GM23338 (cell line): ENCODE data around the gene OR51G1. TPM values are rescaled to one million over a fixed set of nuclear protein-coding genes. Genes with fewer than 3 reads are reported as not detected.

Experiments used
- ATAC-seq: fragments of 200-7000 bp; cut with Tn5 transposase; 3 replicates; pipeline ENCODE4 v1.9.1; 2020
- DNase-seq: peaks from one replicate; pipeline ENCODE4 v3.0.0-alpha.2; 2015; ENCODE audit warnings: low spot score
- H2AFZ ChIP-seq: fragments of 200-600 bp; sonication (generic); 2 replicates; pipeline ENCODE4 v1.8.0; 2016; ENCODE audit warnings: antibody characterized with exemption, mild to moderate bottlenecking, moderate library complexity
- H3F3A ChIP-seq: fragments of 200-600 bp; sonication (generic); replicated peaks from 2 replicates; pipeline ENCODE4 v1.8.0; 2017; ENCODE audit warnings: antibody characterized with exemption, mixed run types, low read depth
- H3K27ac ChIP-seq: fragments of 200-600 bp; sonication (generic); 2 replicates; pipeline ENCODE4 v1.6.1; 2016; ENCODE audit warnings: low read depth
- H3K27me3 ChIP-seq: fragments of 200-600 bp; sonication (generic); 2 replicates; pipeline ENCODE4 v1.8.0; 2016; ENCODE audit warnings: mild to moderate bottlenecking, mixed run types, moderate library complexity; ENCODE audit not compliant: insufficient read depth
- H3K36me3 ChIP-seq: fragments of 200-600 bp; sonication (generic); 2 replicates; pipeline ENCODE4 v1.8.0; 2016; ENCODE audit warnings: mild to moderate bottlenecking; ENCODE audit not compliant: insufficient read depth
- H3K4me1 ChIP-seq: fragments of 200-600 bp; sonication (generic); 2 replicates; pipeline ENCODE4 v1.8.0; 2016; ENCODE audit warnings: mild to moderate bottlenecking, moderate library complexity; ENCODE audit not compliant: insufficient read depth
- H3K4me2 ChIP-seq: fragments of 200-600 bp; sonication (generic); 2 replicates; pipeline ENCODE4 v1.7.1; 2017; ENCODE audit warnings: mixed run types
- H3K4me3 ChIP-seq: fragments of 200-600 bp; sonication (generic); 2 replicates; pipeline ENCODE4 v1.6.1; 2016; ENCODE audit warnings: mixed run types
- H3K79me2 ChIP-seq: fragments of 200-600 bp; sonication (generic); replicated peaks from 2 replicates; pipeline ENCODE4 v1.8.0; 2017; ENCODE audit warnings: mild to moderate bottlenecking; ENCODE audit not compliant: insufficient read depth
- H3K9me2 ChIP-seq: fragments of 200-600 bp; sonication (generic); 2 replicates; pipeline ENCODE4 v1.8.0; 2017; ENCODE audit not compliant: insufficient read depth
- H4K20me1 ChIP-seq: fragments of 200-600 bp; sonication (generic); replicated peaks from 2 replicates; pipeline ENCODE4 v1.8.0; 2017; ENCODE audit warnings: mild to moderate bottlenecking; ENCODE audit not compliant: insufficient read depth
- H3K27ac Mint-ChIP-seq: 2 replicates; pipeline ENCODE4 v1.8.0; 2020; ENCODE audit warnings: inconsistent platforms, mild to moderate bottlenecking, moderate library complexity, mixed read lengths
- H3K27me3 Mint-ChIP-seq: 3 replicates; pipeline ENCODE4 v1.8.0; 2022; ENCODE audit warnings: low read depth, mild to moderate bottlenecking, moderate library complexity, mixed read lengths, inconsistent platforms; ENCODE audit not compliant: insufficient read depth, poor library complexity
- H3K36me3 Mint-ChIP-seq: 3 replicates; pipeline ENCODE4 v1.8.0; 2021; ENCODE audit warnings: low read depth, mild to moderate bottlenecking, inconsistent platforms, moderate library complexity, mixed read lengths
- H3K4me1 Mint-ChIP-seq: 3 replicates; pipeline ENCODE4 v1.8.0; 2020; ENCODE audit warnings: mild to moderate bottlenecking, inconsistent platforms, mixed read lengths
- H3K4me3 Mint-ChIP-seq: 3 replicates; pipeline ENCODE4 v1.8.0; 2021; ENCODE audit warnings: moderate library complexity, mild to moderate bottlenecking, inconsistent platforms, mixed read lengths
- H3K9me3 Mint-ChIP-seq: 3 replicates; pipeline ENCODE4 v1.8.0; 2020; ENCODE audit warnings: moderate library complexity, mild to moderate bottlenecking, inconsistent platforms, mixed read lengths
- CREB1 ChIP-seq: fragments of 250-450 bp; sonication (Bioruptor Pico); IDR thresholded peaks from 2 replicates; pipeline ENCODE4 v1.5.0; 2020; ENCODE audit warnings: low read depth, mild to moderate bottlenecking, moderate library complexity
- EZH2 ChIP-seq: fragments of 200-600 bp; sonication (generic); IDR thresholded peaks from one replicate; pipeline ENCODE4 v1.8.0; 2017; ENCODE audit warnings: antibody characterized with exemption, mild to moderate bottlenecking, low read depth; ENCODE audit not compliant: unreplicated experiment
- EZH2phosphoT487 ChIP-seq: fragments of 200-600 bp; sonication (generic); IDR thresholded peaks from one replicate; pipeline ENCODE4 v1.8.1; 2018; ENCODE audit warnings: antibody characterized with exemption; ENCODE audit not compliant: unreplicated experiment
- JUNB ChIP-seq: IDR thresholded peaks from one replicate; pipeline ENCODE4 v1.6.1; 2016; ENCODE audit warnings: antibody characterized with exemption; ENCODE audit not compliant: unreplicated experiment
- NANOG ChIP-seq: IDR thresholded peaks from 2 replicates; pipeline ENCODE4 v1.6.1; 2016; ENCODE audit warnings: antibody characterized with exemption, borderline replicate concordance
- POLR2AphosphoS5 ChIP-seq: IDR thresholded peaks from 2 replicates; pipeline ENCODE4 v1.6.1; 2016; ENCODE audit warnings: antibody characterized with exemption, low read depth
- STAT1 ChIP-seq: IDR thresholded peaks from one replicate; pipeline ENCODE4 v1.6.1; 2016; ENCODE audit warnings: antibody characterized with exemption; ENCODE audit not compliant: unreplicated experiment
- ZNF114 ChIP-seq: fragments of 250-450 bp; sonication (Bioruptor Pico); IDR thresholded peaks from 2 replicates; pipeline ENCODE4 v1.5.0; 2020; ENCODE audit warnings: mild to moderate bottlenecking, moderate library complexity
- ZNF331 ChIP-seq: fragments of 250-450 bp; sonication (Bioruptor Pico); IDR thresholded peaks from 2 replicates; pipeline ENCODE4 v1.5.0; 2020; ENCODE audit warnings: low read depth, mild to moderate bottlenecking, moderate library complexity
- polyA plus RNA-seq: library from polyadenylated mRNA; unstranded; fragments of >200 nt; fragmentation: Nextera tagmentation; extraction: Ambion mirVana; gene quantifications from 2 replicates; pipeline ENCODE4 v1.2.1, GENCODE V29; 2016
- total RNA-seq: library from RNA; depleted of rRNA; stranded (reverse); fragments of >200 nt; shearing (Covaris generic); gene quantifications from 2 replicates; pipeline ENCODE4 v1.2.3, GENCODE V29; 2014
- TF ChIP-seq, protein P1 (sequence below): IDR thresholded peaks from one replicate; pipeline ENCODE4 v1.6.1; 2018; ENCODE audit warnings: antibody characterized with exemption; ENCODE audit not compliant: unreplicated experiment
- TF ChIP-seq, protein P2 (sequence below), 2 experiments: fragments of 200-600 bp in 1 of 2; sonication (generic) in 1 of 2; conservative IDR thresholded peaks; 2 replicates each; pipeline versions ENCODE4 v1.5.1 to v1.6.1; 2016 to 2017; ENCODE audit warnings: antibody characterized with exemption in 2 of 2, low read depth in 2 of 2, mild to moderate bottlenecking in 2 of 2, moderate library complexity in 1 of 2
- TF ChIP-seq, protein P3 (sequence below): fragments of 250-450 bp; sonication (Bioruptor Pico); IDR thresholded peaks from 2 replicates; pipeline ENCODE4 v1.5.0; 2020; ENCODE audit warnings: mild to moderate bottlenecking, moderate library complexity
- TF ChIP-seq, protein P4 (sequence below): IDR thresholded peaks from 2 replicates; pipeline ENCODE4 v1.6.1; 2016; ENCODE audit warnings: antibody characterized with exemption

The OR51G1 gene
- total and polyA plus RNA-seq, 2 experiments from 2014 or later = not detected

DNA sequence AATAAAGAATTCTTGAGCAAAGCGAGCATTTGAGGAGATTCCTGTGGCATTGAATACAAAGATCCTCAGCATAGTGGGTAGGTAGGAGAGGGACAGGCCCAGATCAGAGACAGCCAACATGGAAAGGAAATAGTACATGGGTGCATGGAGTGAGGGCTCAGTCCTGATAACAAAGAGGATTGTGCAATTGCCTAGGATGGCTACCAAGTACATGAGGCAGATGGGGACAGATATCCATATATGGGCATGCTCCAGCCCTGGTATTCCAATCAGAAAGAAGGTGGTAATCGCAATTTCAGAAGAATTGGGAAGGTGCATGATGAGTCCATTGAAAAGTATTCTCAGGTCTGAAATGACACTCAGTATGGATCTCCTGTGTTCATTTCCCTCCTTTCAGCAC lies 33.9 kb downstream of the OR51G1 start:
- Histone ChIP-seq H3K27ac (no peak overlapping the region), H3F3A (no peaks in the 10 kb centered on the region), H3K4me1 (no peaks in the 10 kb centered on the region), H3K4me3 (no peak overlapping the region), H3K27me3 (no peaks in the 10 kb centered on the region), H3K9me2 (peaks cover 7% of the 10 kb centered on the region), H2AFZ (no peak overlapping the region), H3K79me2 (no peaks in the 10 kb centered on the region), H3K4me2 (no peak overlapping the region), H3K36me3 (no peaks in the 10 kb centered on the region), H4K20me1 (no peaks in the 10 kb centered on the region)
- Mint-ChIP-seq H3K4me1 (no peaks in the 10 kb centered on the region), H3K9me3 (no peaks in the 10 kb centered on the region), H3K27ac (no peak overlapping the region), H3K27me3 (no peaks in the 10 kb centered on the region), H3K4me3 (no peak overlapping the region), H3K36me3 (no peaks in the 10 kb centered on the region)
- DNase-seq = no peak
- ATAC-seq = no peak
- TF ChIP-seq JUNB = no peak
- no peak for TF ChIP-seq EZH2phosphoT487
- TF ChIP-seq, protein P1, sequence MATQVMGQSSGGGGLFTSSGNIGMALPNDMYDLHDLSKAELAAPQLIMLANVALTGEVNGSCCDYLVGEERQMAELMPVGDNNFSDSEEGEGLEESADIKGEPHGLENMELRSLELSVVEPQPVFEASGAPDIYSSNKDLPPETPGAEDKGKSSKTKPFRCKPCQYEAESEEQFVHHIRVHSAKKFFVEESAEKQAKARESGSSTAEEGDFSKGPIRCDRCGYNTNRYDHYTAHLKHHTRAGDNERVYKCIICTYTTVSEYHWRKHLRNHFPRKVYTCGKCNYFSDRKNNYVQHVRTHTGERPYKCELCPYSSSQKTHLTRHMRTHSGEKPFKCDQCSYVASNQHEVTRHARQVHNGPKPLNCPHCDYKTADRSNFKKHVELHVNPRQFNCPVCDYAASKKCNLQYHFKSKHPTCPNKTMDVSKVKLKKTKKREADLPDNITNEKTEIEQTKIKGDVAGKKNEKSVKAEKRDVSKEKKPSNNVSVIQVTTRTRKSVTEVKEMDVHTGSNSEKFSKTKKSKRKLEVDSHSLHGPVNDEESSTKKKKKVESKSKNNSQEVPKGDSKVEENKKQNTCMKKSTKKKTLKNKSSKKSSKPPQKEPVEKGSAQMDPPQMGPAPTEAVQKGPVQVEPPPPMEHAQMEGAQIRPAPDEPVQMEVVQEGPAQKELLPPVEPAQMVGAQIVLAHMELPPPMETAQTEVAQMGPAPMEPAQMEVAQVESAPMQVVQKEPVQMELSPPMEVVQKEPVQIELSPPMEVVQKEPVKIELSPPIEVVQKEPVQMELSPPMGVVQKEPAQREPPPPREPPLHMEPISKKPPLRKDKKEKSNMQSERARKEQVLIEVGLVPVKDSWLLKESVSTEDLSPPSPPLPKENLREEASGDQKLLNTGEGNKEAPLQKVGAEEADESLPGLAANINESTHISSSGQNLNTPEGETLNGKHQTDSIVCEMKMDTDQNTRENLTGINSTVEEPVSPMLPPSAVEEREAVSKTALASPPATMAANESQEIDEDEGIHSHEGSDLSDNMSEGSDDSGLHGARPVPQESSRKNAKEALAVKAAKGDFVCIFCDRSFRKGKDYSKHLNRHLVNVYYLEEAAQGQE = no peak
- TF ChIP-seq POLR2AphosphoS5 = no peak
- no peak for TF ChIP-seq ZNF331
- no peak for TF ChIP-seq CREB1 (CRISPR knock-in tag)
- no peak for TF ChIP-seq NANOG
- no peak for TF ChIP-seq EZH2
- TF ChIP-seq, protein P2, sequence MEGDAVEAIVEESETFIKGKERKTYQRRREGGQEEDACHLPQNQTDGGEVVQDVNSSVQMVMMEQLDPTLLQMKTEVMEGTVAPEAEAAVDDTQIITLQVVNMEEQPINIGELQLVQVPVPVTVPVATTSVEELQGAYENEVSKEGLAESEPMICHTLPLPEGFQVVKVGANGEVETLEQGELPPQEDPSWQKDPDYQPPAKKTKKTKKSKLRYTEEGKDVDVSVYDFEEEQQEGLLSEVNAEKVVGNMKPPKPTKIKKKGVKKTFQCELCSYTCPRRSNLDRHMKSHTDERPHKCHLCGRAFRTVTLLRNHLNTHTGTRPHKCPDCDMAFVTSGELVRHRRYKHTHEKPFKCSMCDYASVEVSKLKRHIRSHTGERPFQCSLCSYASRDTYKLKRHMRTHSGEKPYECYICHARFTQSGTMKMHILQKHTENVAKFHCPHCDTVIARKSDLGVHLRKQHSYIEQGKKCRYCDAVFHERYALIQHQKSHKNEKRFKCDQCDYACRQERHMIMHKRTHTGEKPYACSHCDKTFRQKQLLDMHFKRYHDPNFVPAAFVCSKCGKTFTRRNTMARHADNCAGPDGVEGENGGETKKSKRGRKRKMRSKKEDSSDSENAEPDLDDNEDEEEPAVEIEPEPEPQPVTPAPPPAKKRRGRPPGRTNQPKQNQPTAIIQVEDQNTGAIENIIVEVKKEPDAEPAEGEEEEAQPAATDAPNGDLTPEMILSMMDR (conservative IDR thresholded peaks at IDR 0.05; ENCODE audit: low read depth in 2 of 2) = no peak
- TF ChIP-seq, protein P3, sequence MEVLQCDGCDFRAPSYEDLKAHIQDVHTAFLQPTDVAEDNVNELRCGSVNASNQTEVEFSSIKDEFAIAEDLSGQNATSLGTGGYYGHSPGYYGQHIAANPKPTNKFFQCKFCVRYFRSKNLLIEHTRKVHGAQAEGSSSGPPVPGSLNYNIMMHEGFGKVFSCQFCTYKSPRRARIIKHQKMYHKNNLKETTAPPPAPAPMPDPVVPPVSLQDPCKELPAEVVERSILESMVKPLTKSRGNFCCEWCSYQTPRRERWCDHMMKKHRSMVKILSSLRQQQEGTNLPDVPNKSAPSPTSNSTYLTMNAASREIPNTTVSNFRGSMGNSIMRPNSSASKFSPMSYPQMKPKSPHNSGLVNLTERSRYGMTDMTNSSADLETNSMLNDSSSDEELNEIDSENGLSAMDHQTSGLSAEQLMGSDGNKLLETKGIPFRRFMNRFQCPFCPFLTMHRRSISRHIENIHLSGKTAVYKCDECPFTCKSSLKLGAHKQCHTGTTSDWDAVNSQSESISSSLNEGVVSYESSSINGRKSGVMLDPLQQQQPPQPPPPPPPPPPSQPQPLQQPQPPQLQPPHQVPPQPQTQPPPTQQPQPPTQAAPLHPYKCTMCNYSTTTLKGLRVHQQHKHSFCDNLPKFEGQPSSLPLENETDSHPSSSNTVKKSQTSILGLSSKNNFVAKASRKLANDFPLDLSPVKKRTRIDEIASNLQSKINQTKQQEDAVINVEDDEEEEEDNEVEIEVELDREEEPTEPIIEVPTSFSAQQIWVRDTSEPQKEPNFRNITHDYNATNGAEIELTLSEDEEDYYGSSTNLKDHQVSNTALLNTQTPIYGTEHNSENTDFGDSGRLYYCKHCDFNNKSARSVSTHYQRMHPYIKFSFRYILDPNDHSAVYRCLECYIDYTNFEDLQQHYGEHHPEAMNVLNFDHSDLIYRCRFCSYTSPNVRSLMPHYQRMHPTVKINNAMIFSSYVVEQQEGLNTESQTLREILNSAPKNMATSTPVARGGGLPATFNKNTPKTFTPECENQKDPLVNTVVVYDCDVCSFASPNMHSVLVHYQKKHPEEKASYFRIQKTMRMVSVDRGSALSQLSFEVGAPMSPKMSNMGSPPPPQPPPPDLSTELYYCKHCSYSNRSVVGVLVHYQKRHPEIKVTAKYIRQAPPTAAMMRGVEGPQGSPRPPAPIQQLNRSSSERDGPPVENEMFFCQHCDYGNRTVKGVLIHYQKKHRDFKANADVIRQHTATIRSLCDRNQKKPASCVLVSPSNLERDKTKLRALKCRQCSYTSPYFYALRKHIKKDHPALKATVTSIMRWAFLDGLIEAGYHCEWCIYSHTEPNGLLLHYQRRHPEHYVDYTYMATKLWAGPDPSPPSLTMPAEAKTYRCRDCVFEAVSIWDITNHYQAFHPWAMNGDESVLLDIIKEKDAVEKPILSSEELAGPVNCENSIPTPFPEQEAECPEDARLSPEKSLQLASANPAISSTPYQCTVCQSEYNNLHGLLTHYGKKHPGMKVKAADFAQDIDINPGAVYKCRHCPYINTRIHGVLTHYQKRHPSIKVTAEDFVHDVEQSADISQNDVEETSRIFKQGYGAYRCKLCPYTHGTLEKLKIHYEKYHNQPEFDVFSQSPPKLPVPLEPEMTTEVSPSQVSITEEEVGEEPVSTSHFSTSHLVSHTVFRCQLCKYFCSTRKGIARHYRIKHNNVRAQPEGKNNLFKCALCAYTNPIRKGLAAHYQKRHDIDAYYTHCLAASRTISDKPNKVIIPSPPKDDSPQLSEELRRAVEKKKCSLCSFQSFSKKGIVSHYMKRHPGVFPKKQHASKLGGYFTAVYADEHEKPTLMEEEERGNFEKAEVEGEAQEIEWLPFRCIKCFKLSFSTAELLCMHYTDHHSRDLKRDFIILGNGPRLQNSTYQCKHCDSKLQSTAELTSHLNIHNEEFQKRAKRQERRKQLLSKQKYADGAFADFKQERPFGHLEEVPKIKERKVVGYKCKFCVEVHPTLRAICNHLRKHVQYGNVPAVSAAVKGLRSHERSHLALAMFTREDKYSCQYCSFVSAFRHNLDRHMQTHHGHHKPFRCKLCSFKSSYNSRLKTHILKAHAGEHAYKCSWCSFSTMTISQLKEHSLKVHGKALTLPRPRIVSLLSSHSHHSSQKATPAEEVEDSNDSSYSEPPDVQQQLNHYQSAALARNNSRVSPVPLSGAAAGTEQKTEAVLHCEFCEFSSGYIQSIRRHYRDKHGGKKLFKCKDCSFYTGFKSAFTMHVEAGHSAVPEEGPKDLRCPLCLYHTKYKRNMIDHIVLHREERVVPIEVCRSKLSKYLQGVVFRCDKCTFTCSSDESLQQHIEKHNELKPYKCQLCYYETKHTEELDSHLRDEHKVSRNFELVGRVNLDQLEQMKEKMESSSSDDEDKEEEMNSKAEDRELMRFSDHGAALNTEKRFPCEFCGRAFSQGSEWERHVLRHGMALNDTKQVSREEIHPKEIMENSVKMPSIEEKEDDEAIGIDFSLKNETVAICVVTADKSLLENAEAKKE = no peak
- TF ChIP-seq, protein P4, sequence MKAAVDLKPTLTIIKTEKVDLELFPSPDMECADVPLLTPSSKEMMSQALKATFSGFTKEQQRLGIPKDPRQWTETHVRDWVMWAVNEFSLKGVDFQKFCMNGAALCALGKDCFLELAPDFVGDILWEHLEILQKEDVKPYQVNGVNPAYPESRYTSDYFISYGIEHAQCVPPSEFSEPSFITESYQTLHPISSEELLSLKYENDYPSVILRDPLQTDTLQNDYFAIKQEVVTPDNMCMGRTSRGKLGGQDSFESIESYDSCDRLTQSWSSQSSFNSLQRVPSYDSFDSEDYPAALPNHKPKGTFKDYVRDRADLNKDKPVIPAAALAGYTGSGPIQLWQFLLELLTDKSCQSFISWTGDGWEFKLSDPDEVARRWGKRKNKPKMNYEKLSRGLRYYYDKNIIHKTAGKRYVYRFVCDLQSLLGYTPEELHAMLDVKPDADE = no peak
- no peak for TF ChIP-seq STAT1
- TF ChIP-seq ZNF114 (CRISPR knock-in tag) = no peak
